ENCODE measurements around the gene PKLR.
"Not testable (repeated sequence)": the region's sequence is repeated elsewhere in the genome, so short reads cannot be mapped to it uniquely, and the experiment has no call there.

PKLR gene

GRCh38 chr1:155301342-155301841 lies at the start of gene PKLR:
Gene PKLR (minus strand): TSS chr1:155301438. CDS start chr1:155301395, 43 bp downstream.
- no peak for DNase-seq

GRCh38 chr1:155342842-155343241 lies 41.6 kb upstream of the PKLR start:
- DNase-seq, result no peak

GRCh38 chr1:155339515-155340097 lies 38.4 kb upstream of the PKLR start:
- DNase-seq, result no peak

GRCh38 chr1:155334962-155335361 lies 33.7 kb upstream of the PKLR start:
- no peak for DNase-seq

DNA sequence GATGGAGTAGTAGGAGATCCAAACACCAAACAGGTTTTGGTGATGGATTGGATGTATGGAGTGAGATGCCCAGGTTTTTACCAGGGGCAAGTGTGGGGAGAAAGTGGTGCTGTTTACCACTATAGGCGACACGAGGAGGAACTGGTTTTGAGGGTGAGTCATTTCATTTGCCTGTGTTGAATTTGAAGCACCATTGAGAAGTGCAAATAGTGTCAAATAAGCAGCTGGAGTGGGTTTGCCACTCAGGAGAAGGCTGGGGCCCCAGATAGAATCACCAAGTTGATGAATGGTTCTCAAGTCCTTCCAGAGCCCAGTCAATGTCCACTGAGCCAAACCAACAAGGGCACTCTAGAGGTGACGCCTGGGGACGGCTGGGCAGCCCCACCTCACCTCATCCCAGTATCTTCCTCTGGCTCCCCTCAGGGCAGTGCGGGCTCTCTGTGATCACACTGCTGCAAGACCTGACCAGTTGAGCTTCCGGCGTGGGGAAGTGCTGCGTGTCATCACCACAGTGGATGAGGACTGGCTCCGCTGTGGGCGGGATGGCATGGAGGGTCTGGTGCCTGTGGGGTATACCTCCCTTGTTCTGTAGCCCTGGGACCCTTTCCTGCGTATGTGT lies 28.9 kb upstream of the PKLR start:
- no peak for DNase-seq

GRCh38 chr1:155328856-155329255 lies 27.6 kb upstream of the PKLR start:
- DNase-seq, result not testable (repeated sequence)

DNA sequence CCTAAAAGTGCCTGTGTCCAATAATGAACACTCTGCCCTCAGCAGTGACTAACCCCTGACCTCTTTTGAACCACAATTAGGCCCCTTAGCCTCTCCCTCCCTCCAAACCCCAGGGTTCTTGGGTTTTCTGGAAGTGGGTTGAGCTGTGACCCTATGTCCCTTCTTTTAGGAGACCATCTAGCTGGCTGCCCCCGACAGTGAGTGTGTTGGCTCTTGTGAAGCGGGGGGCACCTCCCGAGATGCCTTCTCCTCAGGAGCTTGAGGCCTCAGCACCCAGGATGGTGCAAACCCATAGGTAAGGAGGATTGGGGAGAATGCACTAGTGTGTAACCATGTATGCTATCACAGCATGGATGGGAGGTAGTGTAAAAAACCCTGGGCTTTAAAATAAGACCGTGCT lies 26.7 kb upstream of the PKLR start:
- DNase-seq, result no peak

- no peak for DNase-seq
These were observed 25.4 kb upstream of the PKLR start for GRCh38 chr1:155326631-155327037.

- no peak for DNase-seq
These were observed 24.8 kb upstream of the PKLR start for GRCh38 chr1:155326020-155326526.

GRCh38 chr1:155325603-155325893 lies 24.3 kb upstream of the PKLR start:
- DNase-seq, result peak; percentile 10

GRCh38 chr1:155324717-155325602 lies 23.7 kb upstream of the PKLR start:
- DNase-seq, result peak; percentile 74

DNA sequence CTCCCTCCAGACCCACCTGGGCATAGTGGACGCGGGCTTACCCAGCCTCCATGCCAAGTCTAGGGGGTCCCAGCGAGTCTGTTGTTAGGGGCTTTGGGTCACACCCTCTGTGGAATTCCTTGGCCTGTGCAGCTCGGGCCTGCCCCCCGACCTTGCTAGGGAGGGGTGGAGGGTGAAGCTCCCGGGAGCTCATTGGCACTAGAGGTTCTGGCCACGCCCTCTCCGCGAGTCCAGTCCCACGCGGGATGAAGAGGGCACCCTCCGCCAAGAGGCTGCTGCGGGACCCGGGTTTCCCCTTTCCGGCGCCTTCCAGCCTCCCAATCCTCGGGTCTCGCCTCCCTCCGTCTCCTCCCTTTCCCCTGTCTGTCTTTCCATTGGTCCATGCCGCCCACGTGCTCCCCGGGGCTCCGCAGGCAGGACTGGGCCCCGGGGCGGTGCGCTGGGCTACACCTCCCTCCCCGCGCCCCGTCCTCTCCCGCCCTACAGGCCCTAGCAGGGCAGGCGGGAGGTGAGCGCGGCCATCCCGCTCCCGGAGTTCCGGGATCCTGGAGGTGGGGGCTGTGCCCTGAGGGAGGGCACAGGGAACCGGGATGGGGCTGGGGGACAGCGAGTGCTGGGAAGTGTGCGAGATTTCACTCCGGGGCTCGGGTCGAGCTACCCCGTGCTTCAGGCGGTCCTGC lies 22.9 kb upstream of the PKLR start:
- DNase-seq, result peak; percentile 96

GRCh38 chr1:155323729-155324036 lies 22.4 kb upstream of the PKLR start:
- DNase-seq, result peak; percentile 93

DNA sequence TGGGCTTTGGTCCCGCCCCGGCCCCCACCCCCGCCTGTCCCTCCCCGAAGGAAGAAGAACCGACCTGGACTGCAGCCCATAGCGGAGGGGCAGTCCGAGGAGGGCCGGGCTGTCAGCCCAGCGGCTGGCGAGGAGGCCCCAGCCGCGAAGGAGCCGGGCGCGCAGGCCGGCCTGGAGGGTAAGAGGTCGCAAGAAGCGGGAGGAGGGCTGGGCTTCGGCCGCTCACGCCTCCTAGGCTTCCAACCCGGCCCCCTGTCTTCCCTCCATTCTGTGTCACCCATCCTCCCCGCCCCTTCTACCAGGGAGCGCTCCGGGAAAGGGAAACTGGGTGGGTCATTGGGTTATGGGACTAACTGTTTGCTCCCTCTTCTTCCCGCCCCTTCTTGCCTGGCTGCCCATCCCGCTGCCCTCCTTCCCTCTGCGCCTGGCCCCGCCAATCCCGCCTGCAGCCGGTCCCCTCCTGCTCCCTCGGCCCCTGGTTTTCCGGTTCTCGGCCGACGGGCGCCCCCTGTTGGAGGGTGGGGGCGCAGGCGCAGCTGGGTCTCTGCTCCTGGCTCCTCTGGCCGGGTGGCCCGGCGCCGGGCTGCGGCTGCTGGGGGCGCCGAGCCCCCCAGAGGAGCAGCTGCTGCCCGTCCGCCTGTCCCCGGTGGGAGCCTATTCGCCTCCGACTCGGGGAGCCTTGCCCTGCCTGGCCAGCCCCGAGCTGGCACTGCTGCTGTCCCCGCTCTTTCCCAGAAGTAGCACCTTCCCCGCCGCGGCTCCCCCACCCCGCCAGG lies 21.9 kb upstream of the PKLR start:
- DNase-seq, result peak; percentile 97

GRCh38 chr1:155322571-155322952 lies 21.3 kb upstream of the PKLR start:
- peak; percentile 73 for DNase-seq

- peak; percentile 49 for DNase-seq
These were observed 20.6 kb upstream of the PKLR start for GRCh38 chr1:155321639-155322503.

GRCh38 chr1:155320661-155321617 lies 19.7 kb upstream of the PKLR start, which contains the start of gene RUSC1:
Gene RUSC1 (plus strand): TSS chr1:155320894. CDS start chr1:155321774, 880 bp downstream.
- peak; percentile 90 for DNase-seq

DNA sequence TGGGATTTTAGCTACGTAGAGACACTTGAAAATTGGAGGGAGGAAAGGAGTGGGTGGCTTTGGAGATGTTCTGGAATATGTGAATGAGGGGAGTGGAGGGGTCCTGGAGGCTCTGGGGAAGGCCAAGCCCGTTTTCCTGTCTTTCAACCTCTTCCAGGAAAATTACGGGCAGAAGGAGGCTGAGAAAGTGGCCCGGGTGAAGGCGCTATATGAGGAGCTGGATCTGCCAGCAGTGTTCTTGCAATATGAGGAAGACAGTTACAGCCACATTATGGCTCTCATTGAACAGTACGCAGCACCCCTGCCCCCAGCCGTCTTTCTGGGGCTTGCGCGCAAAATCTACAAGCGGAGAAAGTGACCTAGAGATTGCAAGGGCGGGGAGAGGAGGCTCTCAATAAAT lies 19.0 kb upstream of the PKLR start:
- DNase-seq, result no peak

GRCh38 chr1:155319536-155319935 lies 18.3 kb upstream of the PKLR start:
- no peak for DNase-seq

GRCh38 chr1:155318082-155318481 lies 16.8 kb upstream of the PKLR start:
- DNase-seq, result no peak

Measured in eye (tissue), 1 donor.